H1 (cell line): ENCODE results near the gene MAP9. TPM values are rescaled to one million over a fixed set of nuclear protein-coding genes. Genes with fewer than 3 reads are reported as not detected.

ENCODE experiments used
- CTCF ChIA-PET: fragments of 300-600 bp; sonication (Branson Sonifier 250); formaldehyde crosslinking; loops from one replicate; lab custom pipeline; 2021; ENCODE audit not compliant: partially characterized antibody; lab: Charles Lee
- POLR2A ChIA-PET: fragments of 300-600 bp; sonication (Branson Sonifier 250); formaldehyde crosslinking; loops from one replicate; lab custom pipeline; 2021; ENCODE audit warnings: inconsistent platforms; ENCODE audit not compliant: partially characterized antibody; lab: Charles Lee
- DNase-seq, 2 experiments: peaks; one replicate each; pipeline versions ENCODE4 v3.0.0 to v3.0.0-alpha.2; 2010 to 2022; ENCODE audit warnings: low spot score in 2 of 2, low read depth in 1 of 2, mixed read lengths in 1 of 2
- FAIRE-seq: peaks from 2 replicates; lab custom pipeline; 2011; peaks lifted over from hg19 to GRCh38; lab: Jason Lieb, UNC
- H2AFZ ChIP-seq: 2 replicates; pipeline ENCODE4 v1.8.1; 2012; ENCODE audit warnings: low read length, inconsistent platforms
- H2AK5ac ChIP-seq: 2 replicates; pipeline ENCODE4 v1.6.1; 2013; ENCODE audit warnings: low read depth, low read length
- H2BK120ac ChIP-seq: replicated peaks from 2 replicates; pipeline ENCODE3; 2013; ENCODE audit warnings: low read depth, low read length, inconsistent platforms
- H2BK12ac ChIP-seq: 2 replicates; pipeline ENCODE4 v1.6.1; 2013; ENCODE audit warnings: low read depth, low read length
- H2BK15ac ChIP-seq: 2 replicates; pipeline ENCODE4 v1.6.1; 2013; ENCODE audit warnings: low read length
- H2BK20ac ChIP-seq: 2 replicates; pipeline ENCODE4 v1.6.1; 2013; ENCODE audit warnings: low read length
- H2BK5ac ChIP-seq: 2 replicates; pipeline ENCODE4 v1.6.1; 2013; ENCODE audit warnings: low read depth, low read length
- H3K14ac ChIP-seq: 2 replicates; pipeline ENCODE4 v1.6.1; 2013; ENCODE audit warnings: inconsistent platforms; ENCODE audit not compliant: insufficient read length
- H3K18ac ChIP-seq: 2 replicates; pipeline ENCODE4 v1.6.1; 2013; ENCODE audit warnings: low read length; ENCODE audit errors: extremely low read depth
- H3K23ac ChIP-seq: 2 replicates; pipeline ENCODE4 v1.6.1; 2013; ENCODE audit warnings: inconsistent platforms; ENCODE audit not compliant: insufficient read length
- H3K23me2 ChIP-seq: 2 replicates; pipeline ENCODE4 v1.6.1; 2013; ENCODE audit warnings: low read depth, low read length
- H3K27ac ChIP-seq: 2 replicates; pipeline ENCODE4 v1.6.1; 2011; ENCODE audit warnings: low read depth, low read length, inconsistent platforms
- H3K27me3 ChIP-seq, 4 experiments: replicated peaks in 1 of 4; 1 replicate in 1 of 4; 2 replicates in 3 of 4; pipeline versions ENCODE4 v1.6.1 to v1.8.1; 2011 to 2013; ENCODE audit warnings: low read length in 3 of 4, mild to moderate bottlenecking in 3 of 4, inconsistent platforms in 2 of 4, mixed read lengths in 2 of 4, moderate library complexity in 1 of 4; ENCODE audit not compliant: control insufficient read depth in 3 of 4, insufficient read depth in 3 of 4; ENCODE audit errors: extremely low read depth in 1 of 4
- H3K36me3 ChIP-seq, 4 experiments: 2 replicates each; pipeline versions ENCODE4 v1.6.1 to v1.8.1; 2011 to 2013; ENCODE audit warnings: mild to moderate bottlenecking in 4 of 4, low read length in 3 of 4, moderate library complexity in 2 of 4, control low read depth in 1 of 4, inconsistent platforms in 1 of 4; ENCODE audit not compliant: insufficient read depth in 4 of 4, control insufficient read depth in 2 of 4
- H3K4ac ChIP-seq: replicated peaks from 2 replicates; pipeline ENCODE3; 2013; ENCODE audit warnings: low read length, low read depth, mixed read lengths, inconsistent platforms; ENCODE audit not compliant: insufficient read length
- H3K4me1 ChIP-seq, 4 experiments: replicated peaks in 1 of 4; 1 replicate in 1 of 4; 2 replicates in 3 of 4; pipeline versions ENCODE4 v1.6.1 to v1.8.1; 2011 to 2013; ENCODE audit warnings: low read length in 3 of 4, inconsistent platforms in 2 of 4, mixed read lengths in 1 of 4; ENCODE audit not compliant: insufficient read depth in 4 of 4, control insufficient read depth in 3 of 4
- H3K4me2 ChIP-seq, 2 experiments: 2 replicates each; pipeline versions ENCODE4 v1.6.1 to v1.8.1; 2011 to 2013; ENCODE audit warnings: low read depth in 2 of 2, low read length in 2 of 2, control low read depth in 1 of 2, inconsistent platforms in 1 of 2, mild to moderate bottlenecking in 1 of 2; ENCODE audit not compliant: insufficient read depth in 1 of 2
- H3K4me3 ChIP-seq, 4 experiments: fragments of 200-600, 300-600 bp in 1 of 4; sonication (generic), shearing (Covaris generic), sonication (Bioruptor Twin) in 1 of 4; 2 replicates each; pipeline versions ENCODE4 v1.5.1 to v1.8.1; 2011 to 2016; ENCODE audit warnings: low read length in 4 of 4, low read depth in 3 of 4, control low read depth in 2 of 4, inconsistent platforms in 2 of 4, mild to moderate bottlenecking in 2 of 4, mixed read lengths in 1 of 4, moderate library complexity in 1 of 4; ENCODE audit not compliant: insufficient read depth in 2 of 4; ENCODE audit errors: extremely low read depth in 1 of 4
- H3K56ac ChIP-seq: replicated peaks from 2 replicates; pipeline ENCODE3; 2013; ENCODE audit warnings: low read depth, mild to moderate bottlenecking, mixed read lengths, low read length, inconsistent platforms; ENCODE audit not compliant: insufficient read length
- H3K79me1 ChIP-seq: 2 replicates; pipeline ENCODE4 v1.6.1; 2013; ENCODE audit warnings: low read depth, low read length, control low read depth
- H3K79me2 ChIP-seq, 2 experiments: 2 replicates each; pipeline versions ENCODE4 v1.6.1 to v1.8.1; 2012 to 2013; ENCODE audit warnings: low read length in 2 of 2, mild to moderate bottlenecking in 2 of 2, inconsistent platforms in 1 of 2; ENCODE audit not compliant: insufficient read depth in 2 of 2, control insufficient read depth in 1 of 2
- H3K9ac ChIP-seq, 4 experiments: replicated peaks in 1 of 4; 1 replicate in 1 of 4; 2 replicates in 3 of 4; pipeline versions ENCODE4 v1.6.1 to v1.8.1; 2011 to 2013; ENCODE audit warnings: low read depth in 3 of 4, low read length in 3 of 4, control low read depth in 2 of 4, mild to moderate bottlenecking in 2 of 4, moderate library complexity in 2 of 4, inconsistent platforms in 1 of 4; ENCODE audit errors: extremely low read depth in 1 of 4
- H3K9me3 ChIP-seq, 2 experiments: 2 replicates each; pipeline versions ENCODE4 v1.6.1 to v1.8.1; 2012 to 2013; ENCODE audit warnings: mild to moderate bottlenecking in 2 of 2, moderate library complexity in 2 of 2, control low read depth in 1 of 2, inconsistent platforms in 1 of 2, low read depth in 1 of 2, low read length in 1 of 2, mixed read lengths in 1 of 2; ENCODE audit not compliant: insufficient read depth in 2 of 2
- H4K20me1 ChIP-seq, 2 experiments: replicated peaks in 1 of 2; 2 replicates each; pipeline versions ENCODE3 to v1.8.1; 2011 to 2013; ENCODE audit warnings: inconsistent platforms in 2 of 2, low read length in 2 of 2, mild to moderate bottlenecking in 1 of 2; ENCODE audit not compliant: insufficient read depth in 2 of 2, control insufficient read depth in 1 of 2
- H4K5ac ChIP-seq: 2 replicates; pipeline ENCODE4 v1.6.1; 2013; ENCODE audit warnings: low read length, low read depth, mixed read lengths, inconsistent platforms; ENCODE audit not compliant: insufficient read length
- H4K8ac ChIP-seq: 2 replicates; pipeline ENCODE4 v1.8.0; 2013; ENCODE audit warnings: mild to moderate bottlenecking, moderate library complexity, low read length, inconsistent platforms; ENCODE audit not compliant: insufficient read depth; ENCODE audit errors: extremely low read depth
- H4K91ac ChIP-seq: replicated peaks from 2 replicates; pipeline ENCODE3; 2013; ENCODE audit warnings: low read length, mixed read lengths, inconsistent platforms; ENCODE audit not compliant: insufficient read length
- CBX8 ChIP-seq: fragments of 300-800, 300-1000 bp; sonication (generic); IDR thresholded peaks from 2 replicates; pipeline ENCODE4 v1.7.1; 2016; ENCODE audit warnings: low read depth, low read length, borderline replicate concordance
- CTCF ChIP-seq, 3 experiments: IDR thresholded peaks; 1 replicate in 2 of 3; 2 replicates in 1 of 3; pipeline versions ENCODE4 v1.5.1 to v1.6.1; 2011; ENCODE audit warnings: low read length in 3 of 3, mild to moderate bottlenecking in 3 of 3, inconsistent platforms in 2 of 3, low read depth in 1 of 3, moderate library complexity in 1 of 3; ENCODE audit not compliant: insufficient read depth in 1 of 3; ENCODE audit errors: control extremely low read depth in 1 of 3
- HDAC6 ChIP-seq: IDR thresholded peaks from one replicate; pipeline ENCODE4 v1.7.1; 2012; ENCODE audit warnings: low read depth, mild to moderate bottlenecking, inconsistent platforms, low read length, moderate library complexity
- KDM4A ChIP-seq: IDR thresholded peaks from one replicate; pipeline ENCODE4 v1.7.1; 2012; ENCODE audit warnings: low read depth, mild to moderate bottlenecking, moderate library complexity, low read length, inconsistent platforms; ENCODE audit not compliant: severe bottlenecking
- MAX ChIP-seq: IDR thresholded peaks from 2 replicates; pipeline ENCODE4 v1.6.1; 2012; ENCODE audit warnings: inconsistent platforms
- POLR2A ChIP-seq, 2 experiments: IDR thresholded peaks; 1 replicate in 1 of 2; 2 replicates in 1 of 2; pipeline ENCODE4 v1.6.1; 2011; ENCODE audit warnings: low read depth in 2 of 2, low read length in 2 of 2, mild to moderate bottlenecking in 2 of 2; ENCODE audit errors: control extremely low read depth in 1 of 2
- RNF2 ChIP-seq: fragments of 200-900, 300-1000 bp; sonication (generic); IDR thresholded peaks from 2 replicates; pipeline ENCODE4 v1.7.1; 2016; ENCODE audit warnings: borderline replicate concordance, low read depth, mild to moderate bottlenecking, antibody characterized with exemption, low read length; ENCODE audit not compliant: poor library complexity, severe bottlenecking; ENCODE audit errors: missing control alignments
- RXRA ChIP-seq: IDR thresholded peaks from 2 replicates; pipeline ENCODE4 v1.6.1; 2011; ENCODE audit warnings: low read depth, mild to moderate bottlenecking, low read length, moderate library complexity; ENCODE audit not compliant: insufficient read depth
- SP4 ChIP-seq: IDR thresholded peaks from 2 replicates; pipeline ENCODE4 v1.6.1; 2012; ENCODE audit warnings: low read length, inconsistent platforms
- TBP ChIP-seq: IDR thresholded peaks from 2 replicates; pipeline ENCODE4 v1.6.1; 2011; ENCODE audit warnings: low read depth, low read length, improper control_type of control experiment
- WGBS, 2 experiments: shearing (Covaris generic) in 1 of 2; methylation state at CpG; one replicate each; pipeline versions ENCODE4 v1.1.6 to v1.1.7; 2013 to 2015; ENCODE audit warnings: low lambda C conversion rate in 2 of 2, mixed read lengths in 2 of 2, inconsistent platforms in 1 of 2, low coverage in 1 of 2, missing lambda C conversion rate in 1 of 2; ENCODE audit not compliant: insufficient replicate concordance in 2 of 2, insufficient coverage in 1 of 2, insufficient read length in 1 of 2; ENCODE audit errors: extremely low coverage in 1 of 2, missing lambda C conversion rate in 1 of 2; 5-methylcytosine and 5-hydroxymethylcytosine counted together
- polyA plus RNA-seq, 7 experiments: library from polyadenylated mRNA; depleted of rRNA in 3 of 7; stranded (reverse) in 5 of 7; unstranded in 2 of 7; fragments of >200 nt in 5 of 7; fragments of 200-250 nt in 2 of 7; gene quantifications; 1 replicate in 5 of 7; 2 replicates in 1 of 7; 4 replicates in 1 of 7; pipeline versions ENCODE4 v1.2.1 to v1.2.3, GENCODE V29; 2011 to 2013; ENCODE audit warnings: missing spikeins in 2 of 7, mixed read lengths in 2 of 7
- total RNA-seq: library from RNA; stranded (reverse); fragmentation: NEBNext Ultra II Directional; extraction: Animal tissue kit (Norgen Biotek cat#: 25700); gene quantifications from 2 replicates; pipeline ENCODE4 v1.2.1, GENCODE V29; 2021

Gene MAP9
- total and polyA plus RNA-seq, 2 of the 8 experiments (the other 6 are each of a cell fraction or from before 2014, with no cell fraction given), result 2.1 to 18.9 TPM

- no peak for FAIRE-seq
- peaks cover 0 to 1% (median 0%) of the 10 kb centered on the region in 4 experiments; a peak in 1 of 7 replicates for H3K27me3 ChIP-seq
- POLR2A ChIA-PET, result no interaction called here
- H2BK12ac ChIP-seq, result no peak overlapping the region
- H3K79me1 ChIP-seq, result no peaks in the 10 kb centered on the region
- no peaks in the 10 kb centered on the region for H3K9me3 ChIP-seq
- no peak overlapping the region for H2BK15ac ChIP-seq
- WGBS, 2 experiments, result 86% methylated on average over 1 of the region's 1 CpG; no CpG with 5 or more reads in 1 of the 2 experiments
- TF ChIP-seq HDAC6, result no peak
- TF ChIP-seq SP4, result no peak
- TF ChIP-seq TBP, result no peak
- no peak for TF ChIP-seq MAX
- TF ChIP-seq RNF2, result no peak
- no peak for TF ChIP-seq RXRA
- TF ChIP-seq CBX8, result no peak
- no peak for TF ChIP-seq POLR2A (IDR thresholded peaks at IDR 0.05; ENCODE audit: control extremely low read depth in 1 of 2, low read depth in 2 of 2, low read length in 2 of 2)
- TF ChIP-seq CTCF (IDR thresholded peaks at IDR 0.05; ENCODE audit: control extremely low read depth in 1 of 3, insufficient read depth in 1 of 3, low read depth in 1 of 3, low read length in 3 of 3), result no peak
- no peak for TF ChIP-seq KDM4A
- TF ChIP-seq, all 59 proteins: peak for 0
- H3K23me2 ChIP-seq, result no peaks in the 10 kb centered on the region
- no peaks in the 10 kb centered on the region for H3K36me3 ChIP-seq
- H2AFZ ChIP-seq, result no peak overlapping the region
- H3K18ac ChIP-seq, result no peak overlapping the region
- no peak overlapping the region for H2BK5ac ChIP-seq
- H4K20me1 ChIP-seq, result no peaks in the 10 kb centered on the region
- no peak overlapping the region for H3K27ac ChIP-seq
- H2BK120ac ChIP-seq, result no peak overlapping the region
- no peak overlapping the region for H3K56ac ChIP-seq
- no peak overlapping the region for H4K5ac ChIP-seq
- no peak overlapping the region for H2BK20ac ChIP-seq
- CTCF ChIA-PET, result no interaction called here
- H3K4me2 ChIP-seq, result no peak overlapping the region
- no peak overlapping the region for H3K14ac ChIP-seq
- H3K9ac ChIP-seq, result no peak overlapping the region
- H3K4me3 ChIP-seq, result no peak overlapping the region
- no peak overlapping the region for H3K23ac ChIP-seq
- no peak overlapping the region for H2AK5ac ChIP-seq
- no peaks in the 10 kb centered on the region for H3K79me2 ChIP-seq
- no peak overlapping the region for H4K91ac ChIP-seq
- DNase-seq, result no peak
- H3K4ac ChIP-seq, result no peak overlapping the region
- H4K8ac ChIP-seq, result no peak overlapping the region
- no peaks in the 10 kb centered on the region for H3K4me1 ChIP-seq
Observed at GRCh38 chr4:155408796-155409195, 32.0 kb upstream of the MAP9 start.
